ENCODE data around the gene BLOC1S4. TPM values are rescaled to one million over a fixed set of nuclear protein-coding genes. Genes with fewer than 3 reads are reported as not detected.

BLOC1S4 gene
- 8.3 and 12.4 TPM in 2 replicates for total RNA-seq

GRCh38 chr4:6716018-6716911 lies at the start of gene BLOC1S4:
TSS of gene BLOC1S4 (plus strand) at chr4:6716174. CDS start at chr4:6716210, 36 bp downstream.

GRCh38 chr4:6693231-6694176 lies 22.5 kb upstream of the BLOC1S4 start, which contains the start of gene S100P:
TSS of gene S100P (plus strand) at chr4:6693878. CDS start at chr4:6693933, 55 bp downstream.

GRCh38 chr4:6709230-6710114 lies 6.5 kb upstream of the BLOC1S4 start, which contains the start of gene MRFAP1L1:
TSS of gene MRFAP1L1 (minus strand) at chr4:6709865. CDS start at chr4:6709629, 236 bp downstream.

Other genes with a start within 250 kb of the BLOC1S4 start
- 0.10 and 0.33 TPM in 2 replicates for gene PPP2R2C, start 243.6 kb upstream of the BLOC1S4 start, total RNA-seq
- 17.7 and 19.9 TPM in 2 replicates for gene MAN2B2, start 141.0 kb upstream of the BLOC1S4 start, total RNA-seq
- 113 and 114 TPM in 2 replicates for gene MRFAP1, start 75.5 kb upstream of the BLOC1S4 start, total RNA-seq
- not detected in 2 replicates for gene S100P, start 22.3 kb upstream of the BLOC1S4 start, total RNA-seq
- 27.1 and 39.4 TPM in 2 replicates for gene MRFAP1L1, start 6.3 kb upstream of the BLOC1S4 start, total RNA-seq
- 22.5 and 26.8 TPM in 2 replicates for gene KIAA0232, start 66.6 kb downstream of the BLOC1S4 start, total RNA-seq
- 30.7 and 33.3 TPM in 2 replicates for gene TBC1D14, start 193.7 kb downstream of the BLOC1S4 start, total RNA-seq

Data from vein endothelial cell (primary cell).